ENCODE measurements around the gene CRB3. TPM values are rescaled to one million over a fixed set of nuclear protein-coding genes. Genes with fewer than 3 reads are reported as not detected.

Gene CRB3
- total and polyA plus RNA-seq, 2 donors (not counting 3 experiments of a cell fraction or from before 2014, with no cell fraction given) = not detected

DNA sequence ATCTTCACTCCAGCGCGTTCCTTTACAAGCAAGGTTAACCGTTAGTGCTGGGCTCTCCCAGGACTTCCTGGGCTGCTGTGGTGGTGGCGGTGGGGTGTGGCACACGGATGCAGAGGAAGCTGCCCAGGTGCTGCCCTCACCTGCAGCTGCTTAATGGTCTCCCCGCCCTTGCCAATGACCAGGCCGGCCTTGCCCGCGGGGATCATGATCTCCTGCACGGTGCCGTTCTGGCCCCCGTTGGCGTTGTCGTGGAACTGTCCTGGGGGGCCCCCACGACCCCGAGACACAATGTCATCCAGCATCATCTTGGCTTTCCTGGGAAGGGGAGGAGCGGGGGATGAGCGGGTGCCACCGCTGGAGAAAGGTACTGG, 45.5 kb upstream of the CRB3 start:
- no TSS peak for BruUV-seq (replicated peaks)
- ChIA-PET CTCF (interaction anchor here (2.0 kb wide), 1 partner anchor 24 kb away, joined by 6 read pairs; no protein-coding TSS in a partner anchor), POLR2A (no interaction called here)
- no peaks in the 10 kb centered on the region for H3K9me1 ChIP-seq (replicated peaks; ENCODE audit: control insufficient read depth, extremely low read depth, insufficient read depth, low read length)
- no peak for DNase-seq (ENCODE audit: low read depth, low spot score)
- H3K27ac ChIP-seq (ENCODE audit: insufficient read depth, low read depth, low read length) = no peak overlapping the region
- dilution Hi-C loops (cut with MboI; ENCODE audit: extremely low pct_ligation_motif_present, low sequenced_read_pairs) = no loop called here
- H2AFZ ChIP-seq (ENCODE audit: low read depth, low read length) = no peak overlapping the region
- peaks cover 33 to 70% of the 10 kb centered on the region in 2 experiments for H3K36me3 ChIP-seq (ENCODE audit: control insufficient read depth in 2 of 2, extremely low read depth in 1 of 2, insufficient read depth in 2 of 2, low read length in 2 of 2)
- H4K20me1 ChIP-seq (replicated peaks; ENCODE audit: control insufficient read depth, extremely low read depth, insufficient read depth, low read length) = peaks cover 3% of the 10 kb centered on the region
- peaks cover 8% of the 10 kb centered on the region for H3K4me1 ChIP-seq (ENCODE audit: control insufficient read depth, extremely low read depth, insufficient read depth, low read length)
- no peaks in the 10 kb centered on the region for H3K9me3 ChIP-seq (replicated peaks; ENCODE audit: control insufficient read depth, insufficient read depth, low read length)
- no peak overlapping the region for H3K4me3 ChIP-seq (replicated peaks in 1 of 3; ENCODE audit: insufficient read depth in 1 of 3, low read depth in 1 of 3, low read length in 3 of 3)
- no peak overlapping the region for H3K9ac ChIP-seq (replicated peaks; ENCODE audit: extremely low read depth, insufficient read depth, low read length)
- TF ChIP-seq EZH2 (IDR thresholded peaks at IDR 0.05; ENCODE audit: borderline replicate concordance, low read depth, low read length, severe bottlenecking) = no peak
- TF ChIP-seq POLR2A (IDR thresholded peaks at IDR 0.05; ENCODE audit: low read depth, low read length) = no peak
- TF ChIP-seq, protein P1, sequence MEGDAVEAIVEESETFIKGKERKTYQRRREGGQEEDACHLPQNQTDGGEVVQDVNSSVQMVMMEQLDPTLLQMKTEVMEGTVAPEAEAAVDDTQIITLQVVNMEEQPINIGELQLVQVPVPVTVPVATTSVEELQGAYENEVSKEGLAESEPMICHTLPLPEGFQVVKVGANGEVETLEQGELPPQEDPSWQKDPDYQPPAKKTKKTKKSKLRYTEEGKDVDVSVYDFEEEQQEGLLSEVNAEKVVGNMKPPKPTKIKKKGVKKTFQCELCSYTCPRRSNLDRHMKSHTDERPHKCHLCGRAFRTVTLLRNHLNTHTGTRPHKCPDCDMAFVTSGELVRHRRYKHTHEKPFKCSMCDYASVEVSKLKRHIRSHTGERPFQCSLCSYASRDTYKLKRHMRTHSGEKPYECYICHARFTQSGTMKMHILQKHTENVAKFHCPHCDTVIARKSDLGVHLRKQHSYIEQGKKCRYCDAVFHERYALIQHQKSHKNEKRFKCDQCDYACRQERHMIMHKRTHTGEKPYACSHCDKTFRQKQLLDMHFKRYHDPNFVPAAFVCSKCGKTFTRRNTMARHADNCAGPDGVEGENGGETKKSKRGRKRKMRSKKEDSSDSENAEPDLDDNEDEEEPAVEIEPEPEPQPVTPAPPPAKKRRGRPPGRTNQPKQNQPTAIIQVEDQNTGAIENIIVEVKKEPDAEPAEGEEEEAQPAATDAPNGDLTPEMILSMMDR (IDR thresholded peaks at IDR 0.05; ENCODE audit: extremely low read depth in 1 of 2, insufficient read depth in 1 of 2, low read depth in 1 of 2, low read length in 2 of 2) = no peak
- no peak for TF ChIP-seq FOS (IDR thresholded peaks at IDR 0.05; ENCODE audit: borderline replicate concordance, insufficient read depth, low read length)
- TF ChIP-seq GATA2 (IDR thresholded peaks at IDR 0.05; ENCODE audit: insufficient read depth, insufficient read length, low read depth, low read length) = no peak
- no peak for TF ChIP-seq MYC (IDR thresholded peaks at IDR 0.05; ENCODE audit: low read depth, low read length)
- TF ChIP-seq POLR2AphosphoS5 (IDR thresholded peaks at IDR 0.05; ENCODE audit: insufficient read depth, low read depth, low read length) = no peak
- no peak for TF ChIP-seq JUN (IDR thresholded peaks at IDR 0.05; ENCODE audit: borderline replicate concordance, insufficient read depth, insufficient read length, low read depth)
- TF ChIP-seq, protein P2, sequence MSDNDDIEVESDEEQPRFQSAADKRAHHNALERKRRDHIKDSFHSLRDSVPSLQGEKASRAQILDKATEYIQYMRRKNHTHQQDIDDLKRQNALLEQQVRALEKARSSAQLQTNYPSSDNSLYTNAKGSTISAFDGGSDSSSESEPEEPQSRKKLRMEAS (IDR thresholded peaks at IDR 0.05; ENCODE audit: insufficient read depth, insufficient read length) = no peak
- H3K27me3 ChIP-seq (ENCODE audit: control insufficient read depth in 2 of 2, insufficient read depth in 2 of 2, low read length in 2 of 2) = no peaks in the 10 kb centered on the region
- intact Hi-C loops (cut with micrococcal nuclease) = no loop called here
- no peak overlapping the region for H3K4me2 ChIP-seq (ENCODE audit: insufficient read depth, low read length)
- H3K79me2 ChIP-seq (ENCODE audit: control insufficient read depth, insufficient read depth, low read length) = peaks cover 50% of the 10 kb centered on the region
- no peak for FAIRE-seq

Data from endothelial cell of umbilical vein (primary cell).